GM10847 (cell line): Measurements from ENCODE around the gene EEIG1.

Experiments used
- POLR2A ChIP-seq: IDR thresholded peaks from 2 replicates; pipeline ENCODE4 v1.6.1; 2011; ENCODE audit not compliant: insufficient read length; ENCODE audit errors: extremely low read depth

EEIG1 gene

DNA sequence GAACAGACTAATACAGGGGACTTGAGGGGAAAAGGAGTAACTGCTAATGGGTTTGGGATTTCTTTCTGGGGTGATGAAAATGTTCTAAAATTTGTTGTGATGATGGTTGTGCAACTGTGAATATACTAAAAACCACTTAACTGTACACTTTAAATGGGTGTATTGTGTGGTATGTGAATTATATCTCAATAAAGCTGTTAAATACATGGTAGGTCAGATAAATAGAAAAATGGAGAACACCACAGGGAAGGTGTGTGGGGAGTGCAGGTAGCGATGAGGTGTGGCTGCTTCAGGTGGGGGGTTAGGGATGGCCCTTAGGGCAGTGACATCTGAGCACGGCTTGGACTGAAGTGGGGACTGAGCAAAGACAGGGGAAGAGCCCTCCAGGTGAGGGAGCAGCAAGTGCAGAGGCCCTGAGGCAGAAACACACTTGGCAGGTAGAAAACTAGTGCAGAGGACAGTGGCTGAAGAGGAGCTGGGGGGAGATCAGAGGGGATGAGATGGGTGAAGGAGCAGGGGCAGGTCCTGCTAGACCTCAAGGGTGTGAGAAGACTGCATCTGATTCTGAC lies 20.9 kb downstream of the EEIG1 start:
- TF ChIP-seq POLR2A, result no peak

DNA sequence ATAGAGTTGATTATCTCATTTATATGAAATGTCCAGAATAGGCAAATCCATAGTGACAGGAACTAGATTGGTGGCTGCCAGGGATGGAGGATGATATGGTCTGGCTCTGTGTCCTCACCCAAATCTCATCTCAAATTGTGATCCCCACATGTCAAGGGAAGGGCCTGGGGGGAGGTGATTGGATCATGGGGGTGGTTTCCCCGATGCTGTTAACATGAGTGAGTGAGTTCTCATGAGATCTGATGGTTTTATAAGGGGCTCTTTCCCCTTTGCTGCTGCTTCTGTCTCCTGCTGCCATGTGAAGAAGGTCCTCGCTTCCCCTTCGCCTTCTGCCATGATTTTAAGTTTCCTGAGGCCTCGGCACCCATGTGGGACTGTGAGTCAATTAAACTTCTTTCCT lies 21.4 kb downstream of the EEIG1 start:
- no peak for TF ChIP-seq POLR2A

DNA sequence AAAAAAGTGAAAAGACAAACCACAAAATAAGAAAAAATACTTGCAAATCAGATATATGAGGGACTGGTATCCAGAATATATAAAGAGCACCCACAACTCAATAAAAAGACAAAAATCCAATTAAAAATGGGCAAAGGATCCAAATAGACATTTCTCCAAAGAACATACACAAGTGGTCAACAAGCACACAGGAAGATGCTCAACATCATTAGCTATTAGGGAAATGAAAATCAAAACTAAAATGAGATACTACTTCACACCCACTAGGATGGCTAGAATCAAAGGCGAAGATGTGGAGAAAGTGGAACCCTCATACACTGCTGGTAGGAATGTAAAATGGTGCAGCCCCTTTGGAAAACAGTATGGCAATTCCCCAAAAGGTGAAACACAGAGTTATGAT lies 22.1 kb downstream of the EEIG1 start:
- TF ChIP-seq POLR2A, result no peak

DNA sequence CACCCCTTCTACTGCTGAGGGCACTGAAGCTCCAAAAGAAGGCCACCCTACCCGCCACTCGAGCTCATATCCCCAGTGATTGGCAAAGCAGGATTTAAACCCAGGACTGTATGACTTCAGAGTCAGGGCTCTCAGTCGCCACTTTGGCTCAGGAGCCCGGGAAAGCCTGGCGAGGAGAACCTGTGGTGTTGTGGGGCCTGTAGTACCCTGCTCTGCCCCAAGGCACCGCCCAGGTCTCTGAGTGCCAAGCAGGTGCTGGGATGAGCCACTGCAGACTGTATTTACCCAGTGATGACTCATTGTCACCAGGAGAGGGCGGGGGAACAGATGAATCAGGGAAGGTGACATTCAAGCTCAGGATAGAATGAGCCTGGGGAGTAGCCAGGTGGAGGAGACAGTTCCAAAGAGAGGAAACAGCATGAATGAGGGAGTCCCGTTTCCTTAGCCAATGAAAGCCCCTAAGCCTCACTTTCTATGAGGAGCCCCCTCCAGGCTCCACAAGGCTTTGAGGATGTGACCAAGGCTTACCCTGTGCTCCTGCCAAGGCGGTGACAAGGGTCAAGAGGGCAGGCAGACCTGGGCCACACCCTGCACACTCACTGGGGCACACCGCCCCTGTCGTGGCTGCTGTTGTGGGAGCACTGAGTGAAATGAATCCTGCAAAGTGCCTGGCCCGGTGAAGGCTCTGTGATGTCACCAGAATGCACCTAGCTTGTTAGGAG lies 25.3 kb downstream of the EEIG1 start:
- no peak for TF ChIP-seq POLR2A

DNA sequence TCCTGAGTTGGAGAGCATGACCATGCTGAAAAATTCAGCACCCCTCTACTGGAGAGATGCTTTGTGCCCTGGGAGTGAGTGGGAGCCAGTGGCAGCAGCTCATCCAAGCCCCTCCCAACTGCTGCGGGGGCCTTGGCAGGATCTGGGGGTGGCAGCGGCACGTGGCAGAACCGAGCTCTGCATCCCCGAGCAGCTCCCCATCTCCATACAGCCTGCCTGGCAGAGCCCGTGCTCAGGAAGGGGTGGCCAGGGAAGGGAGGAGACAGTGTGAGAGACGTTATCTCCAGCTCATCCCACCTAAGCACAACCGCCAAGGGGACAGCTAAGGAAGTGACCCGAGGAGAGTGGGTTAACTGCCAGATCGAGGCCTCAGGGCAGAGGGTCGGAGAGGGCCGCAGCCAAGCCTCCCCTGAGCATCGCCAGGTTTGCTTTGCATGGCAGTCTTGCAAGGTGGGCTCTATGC lies 25.9 kb downstream of the EEIG1 start:
- TF ChIP-seq POLR2A, result no peak

DNA sequence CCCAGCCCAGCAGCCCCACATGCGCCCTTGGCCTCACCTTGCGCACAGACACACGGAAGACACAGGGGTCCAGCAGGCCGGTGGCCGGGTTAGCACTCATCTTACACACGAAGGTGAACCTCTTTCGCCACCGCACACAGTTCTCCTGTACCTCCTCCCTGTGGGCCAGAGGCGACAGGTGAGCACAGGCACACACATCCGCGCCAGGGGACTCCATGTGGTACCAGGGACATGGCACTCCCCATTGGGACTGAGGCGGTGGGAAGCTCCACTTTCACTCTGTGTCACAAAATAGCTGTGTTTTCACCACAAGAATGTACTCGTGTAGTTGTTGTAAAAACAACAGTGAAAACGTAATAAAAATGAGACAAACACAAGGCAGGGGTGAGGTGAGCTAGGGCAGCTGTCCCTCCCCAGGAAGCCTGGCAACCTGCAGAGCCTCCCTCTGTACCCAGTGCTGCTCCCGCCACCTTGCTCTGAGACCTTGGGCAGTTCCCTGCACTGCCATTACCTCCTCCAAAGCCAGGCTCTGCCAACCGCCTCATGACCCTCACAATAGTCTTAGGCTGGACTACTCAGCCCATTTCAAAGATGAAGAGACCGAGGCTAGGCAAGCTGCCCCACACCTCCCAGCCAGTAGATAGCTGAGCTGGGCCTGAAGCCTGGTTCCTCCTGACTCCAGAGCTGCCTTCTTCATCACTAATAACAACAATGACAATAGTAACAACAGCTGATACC lies 26.9 kb downstream of the EEIG1 start:
- TF ChIP-seq POLR2A, result no peak

DNA sequence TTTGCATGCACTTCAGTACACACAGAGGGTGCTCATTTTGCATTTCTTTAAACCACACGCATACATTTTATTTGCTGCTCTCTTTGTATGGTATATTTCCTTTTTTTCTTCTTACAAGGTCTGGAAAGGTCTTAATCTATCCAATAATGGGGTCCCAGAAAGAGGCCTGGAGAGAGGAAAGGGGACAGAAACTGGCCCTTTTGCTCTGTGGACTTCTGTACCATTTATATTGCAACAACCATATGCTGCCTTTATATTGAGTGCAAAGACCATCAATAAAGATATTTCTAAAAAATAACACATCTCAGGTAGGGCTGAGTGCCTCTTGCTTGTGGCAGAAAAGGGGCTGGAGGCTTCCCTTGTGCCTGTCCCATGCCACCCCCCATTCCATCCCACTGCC lies 27.6 kb downstream of the EEIG1 start:
- no peak for TF ChIP-seq POLR2A

DNA sequence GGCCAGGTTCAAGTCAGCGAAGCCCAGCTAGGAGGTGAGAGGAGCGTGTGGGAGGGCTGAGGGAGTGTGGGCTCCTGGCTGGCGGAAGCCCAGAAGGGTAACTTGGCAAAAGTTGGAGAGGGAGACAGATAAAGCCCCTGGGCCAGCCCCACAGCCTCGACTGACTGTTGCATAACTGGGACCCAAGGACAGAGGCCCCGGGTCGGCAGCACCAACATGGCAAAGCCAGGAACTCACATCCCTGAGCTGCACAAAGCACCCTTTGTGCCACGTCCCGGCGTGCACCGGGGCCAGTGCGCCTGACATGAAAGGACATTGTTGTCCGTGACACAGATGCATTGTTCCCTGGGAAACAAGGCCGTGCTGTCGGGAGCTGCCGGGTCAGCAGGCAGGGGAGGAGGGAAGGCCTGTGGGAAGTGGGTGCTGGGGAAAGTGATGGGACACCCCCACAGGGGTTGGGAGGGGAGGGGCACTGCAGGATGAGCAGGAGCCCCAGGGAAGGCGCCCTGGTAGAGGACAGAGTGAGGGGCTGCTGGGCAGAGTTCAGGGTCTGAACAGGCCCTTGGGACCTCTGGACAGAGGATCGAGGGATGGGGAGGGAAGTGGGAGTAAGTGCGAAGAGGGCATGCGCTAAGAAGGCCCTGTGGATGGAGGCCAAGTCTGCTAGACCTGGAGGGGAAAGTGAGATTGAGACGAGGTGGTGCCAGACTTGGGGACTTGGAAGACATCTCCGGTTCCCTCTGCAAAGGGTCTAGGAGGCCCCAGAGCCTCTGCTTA lies 30.1 kb downstream of the EEIG1 start:
- TF ChIP-seq POLR2A, result no peak

DNA sequence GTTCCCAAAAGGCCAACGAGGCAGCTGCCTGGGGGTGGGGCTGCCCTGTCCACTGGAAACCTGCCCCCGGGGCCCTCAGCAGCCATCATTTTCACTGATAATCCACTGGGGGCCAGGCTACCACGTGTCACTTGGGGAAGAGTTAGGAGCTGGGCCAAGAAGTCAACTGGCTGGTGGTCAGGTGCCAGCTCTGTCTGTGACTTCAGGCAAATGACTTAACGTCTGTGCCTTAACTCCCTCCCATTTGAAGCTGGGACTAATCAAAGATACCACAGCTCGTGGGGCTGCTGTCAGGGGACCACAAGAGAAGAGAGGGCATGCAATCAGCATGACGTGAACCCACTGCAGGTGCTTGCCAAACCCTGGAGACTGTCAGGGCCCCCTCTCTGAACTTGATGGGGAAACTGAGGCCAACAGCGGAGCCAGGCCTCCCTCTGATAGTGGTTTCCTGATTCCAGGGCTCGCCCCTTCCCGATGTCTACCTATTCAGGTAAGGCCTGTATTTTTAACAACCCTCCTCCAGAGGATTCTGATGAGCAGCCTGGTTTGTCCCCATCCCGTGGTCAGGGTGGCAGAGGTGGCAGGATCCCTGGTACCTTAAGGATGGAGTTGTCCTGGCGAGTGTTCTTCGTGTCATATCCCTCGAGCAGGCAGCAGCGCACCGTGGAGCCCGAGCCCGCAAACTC lies 30.8 kb downstream of the EEIG1 start:
- TF ChIP-seq POLR2A, result no peak

DNA sequence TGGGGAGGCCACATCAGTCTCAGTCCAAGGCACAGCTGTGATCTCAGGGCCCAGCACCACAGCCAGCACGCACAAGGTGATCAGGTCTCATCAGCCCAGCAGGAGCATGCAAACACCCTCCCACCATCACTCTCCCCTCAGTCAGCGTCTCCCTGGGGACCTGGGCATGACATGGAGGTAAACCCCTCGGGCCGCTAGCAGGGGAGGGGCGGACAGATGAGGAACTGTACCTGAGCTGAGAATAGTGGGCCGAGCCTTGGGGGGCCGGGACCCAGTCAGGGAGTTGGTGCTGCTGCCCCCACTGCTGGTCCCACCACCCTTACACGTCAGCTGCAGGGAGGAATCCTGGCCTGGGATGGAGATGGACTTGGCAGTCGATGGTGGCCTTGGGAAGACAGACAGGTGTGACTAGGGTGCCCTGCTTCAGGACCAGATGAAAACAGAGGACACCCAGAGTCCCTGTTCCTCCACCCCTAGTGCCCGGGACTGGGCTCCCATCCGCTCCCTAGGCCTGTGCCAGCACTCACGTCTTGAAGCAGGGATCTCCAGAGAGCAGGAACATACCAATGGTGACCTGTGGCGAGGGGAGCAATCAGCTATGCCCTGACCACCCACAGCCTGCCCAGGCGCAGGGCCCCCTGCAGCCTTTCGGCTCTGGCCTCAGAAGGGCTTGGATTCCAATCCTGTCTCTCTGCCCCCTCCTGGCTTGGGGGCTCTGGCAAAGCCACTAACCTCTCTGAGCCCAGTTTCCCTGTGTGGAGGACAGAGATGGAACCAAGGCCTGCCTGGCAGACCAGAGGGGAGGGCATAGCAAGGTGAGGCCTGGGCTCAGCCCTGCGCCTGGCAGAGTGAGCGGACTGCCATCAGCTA lies 32.7 kb downstream of the EEIG1 start:
- TF ChIP-seq POLR2A, result no peak

DNA sequence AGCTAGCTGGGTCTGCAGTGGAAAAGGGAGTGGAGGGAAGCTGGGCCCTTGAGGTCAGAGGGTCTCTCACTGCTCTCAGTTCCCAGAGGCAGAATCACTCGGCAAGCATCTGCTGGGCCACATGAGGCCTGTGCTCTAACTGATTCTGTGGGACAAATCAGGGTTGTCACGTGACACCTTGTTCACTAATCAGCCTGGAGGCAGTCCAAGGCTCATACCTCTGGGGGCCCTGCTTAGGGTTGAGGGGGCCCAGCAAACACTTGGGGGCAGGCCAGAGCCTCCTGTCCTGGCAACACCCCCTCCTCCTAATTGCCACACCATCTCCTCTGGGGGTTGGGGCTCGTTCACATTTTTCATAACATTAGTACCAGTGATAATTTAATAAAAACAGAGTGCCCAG lies 34.1 kb downstream of the EEIG1 start:
- TF ChIP-seq POLR2A, result no peak

DNA sequence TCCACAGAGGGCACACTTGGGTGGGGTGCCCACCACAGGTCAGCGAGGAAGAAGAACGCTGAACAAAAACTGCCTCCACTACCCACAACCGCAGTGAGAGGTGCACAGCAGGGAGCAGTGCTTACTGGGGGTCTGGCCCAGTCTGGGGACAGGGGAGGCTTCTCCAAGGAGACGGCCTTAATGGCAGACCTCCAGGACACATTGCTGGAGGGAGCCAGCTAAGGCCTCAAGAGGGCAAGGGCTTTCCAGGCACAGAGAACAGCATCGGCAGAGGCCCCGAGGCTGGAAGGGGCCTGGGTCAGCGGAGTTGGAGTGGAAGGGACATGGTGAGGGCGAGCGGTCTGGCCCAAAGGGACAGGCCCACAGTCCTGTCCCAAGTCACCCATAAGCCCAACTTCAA lies 34.8 kb downstream of the EEIG1 start:
- TF ChIP-seq POLR2A, result no peak

DNA sequence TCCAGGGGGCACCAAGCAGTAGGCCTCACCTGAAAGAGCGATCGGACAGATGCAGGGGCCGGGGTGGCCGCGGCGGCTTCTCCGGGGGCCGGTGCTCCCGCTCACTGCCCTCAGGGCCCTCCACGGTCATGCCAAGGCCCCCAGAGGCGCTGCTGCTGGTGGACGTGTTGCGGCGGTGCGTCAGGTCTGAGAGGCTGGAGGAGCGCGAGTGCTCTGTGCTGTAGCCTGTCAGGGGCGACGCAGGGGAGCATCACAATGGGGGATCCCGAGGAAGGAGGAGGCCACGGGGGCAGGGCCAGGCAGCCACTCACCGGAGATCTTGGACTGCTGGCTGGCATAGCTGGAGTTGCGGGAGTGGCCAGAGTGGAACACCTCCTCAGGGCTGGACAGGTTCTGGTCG lies 35.5 kb downstream of the EEIG1 start:
- TF ChIP-seq POLR2A, result no peak

DNA sequence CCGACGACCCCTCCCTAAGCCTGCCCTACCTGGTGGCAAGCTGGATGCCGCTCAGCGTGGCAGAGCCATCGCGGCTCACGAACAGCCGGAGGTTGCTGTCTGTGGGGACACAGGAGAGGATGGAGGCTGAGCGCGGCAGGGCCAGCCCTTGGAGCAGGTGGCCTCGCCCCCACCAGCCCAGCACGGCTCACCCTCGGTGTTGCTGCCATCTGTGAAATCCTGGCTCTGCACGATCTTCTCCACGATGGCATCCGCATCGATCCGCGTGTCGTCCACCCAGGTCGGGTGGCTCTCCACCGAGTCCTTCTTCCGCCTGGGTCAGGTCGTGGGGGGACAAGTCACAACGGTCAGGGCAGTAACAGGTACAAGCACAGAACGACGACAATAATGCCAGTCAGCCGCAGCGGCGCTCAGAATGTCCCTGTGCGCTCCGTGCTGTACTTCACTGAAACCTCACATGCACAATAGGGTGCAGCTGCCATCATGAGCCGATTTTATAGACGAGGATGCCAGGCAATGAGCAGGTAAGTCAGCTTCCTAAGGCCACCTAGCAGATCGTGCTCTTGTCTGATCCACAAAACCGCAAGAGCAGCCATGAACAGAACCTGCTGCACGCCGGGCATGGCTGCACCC lies 36.1 kb downstream of the EEIG1 start:
- TF ChIP-seq POLR2A, result no peak
